ENCODE results near the gene PRKACB. TPM values are rescaled to one million over a fixed set of nuclear protein-coding genes. Genes with fewer than 3 reads are reported as not detected.

The PRKACB gene
- total RNA-seq, 1 experiment from 2014 or later = 3.4 TPM

- ChIA-PET POLR2A (no interaction called here), CTCF (no interaction called here)
- Mint-ChIP-seq H3K9me3 (ENCODE audit: unreplicated experiment) (no peaks in the 10 kb centered on the region), H3K36me3 (ENCODE audit: insufficient read depth, unreplicated experiment) (no peaks in the 10 kb centered on the region), H3K27me3 (ENCODE audit: insufficient read depth, unreplicated experiment) (no peaks in the 10 kb centered on the region), H3K4me3 (ENCODE audit: unreplicated experiment) (no peak overlapping the region), H3K4me1 (ENCODE audit: low read depth, unreplicated experiment) (no peaks in the 10 kb centered on the region), H3K27ac (ENCODE audit: unreplicated experiment) (no peak overlapping the region)
- no peaks in the 10 kb centered on the region for H3K9me3 ChIP-seq
- no peak for DNase-seq
- intact Hi-C loops (cut with micrococcal nuclease; ENCODE audit: unreplicated experiment) = no loop called here
- no peaks in the 10 kb centered on the region for H3K4me1 ChIP-seq
- BruUV-seq (replicated peaks) = no TSS peak
- H3K27me3 ChIP-seq (replicated peaks; ENCODE audit: control insufficient read depth, insufficient read depth, low read length) = no peaks in the 10 kb centered on the region
- no peak overlapping the region for H3K4me3 ChIP-seq (ENCODE audit: low read depth, low read length)
- no peak for TF ChIP-seq CTCF (IDR thresholded peaks at IDR 0.05; ENCODE audit: insufficient read depth in 1 of 2, low read depth in 1 of 2, low read length in 1 of 2, severe bottlenecking in 1 of 2, unreplicated experiment in 1 of 2)
- no peaks in the 10 kb centered on the region for H3K36me3 ChIP-seq (ENCODE audit: control insufficient read depth, insufficient read depth, low read length)
These were observed 19.3 kb downstream of the PRKACB start for GRCh38 chr1:84163123-84163931.

GRCh38 chr1:84164161-84164560 lies 20.1 kb downstream of the PRKACB start:
- no peaks in the 10 kb centered on the region for H3K27me3 ChIP-seq (replicated peaks; ENCODE audit: control insufficient read depth, insufficient read depth, low read length)
- Mint-ChIP-seq H3K27me3 (ENCODE audit: insufficient read depth, unreplicated experiment) (no peaks in the 10 kb centered on the region), H3K9me3 (ENCODE audit: unreplicated experiment) (no peaks in the 10 kb centered on the region), H3K4me3 (ENCODE audit: unreplicated experiment) (no peak overlapping the region), H3K4me1 (ENCODE audit: low read depth, unreplicated experiment) (no peaks in the 10 kb centered on the region), H3K36me3 (ENCODE audit: insufficient read depth, unreplicated experiment) (no peaks in the 10 kb centered on the region), H3K27ac (ENCODE audit: unreplicated experiment) (no peak overlapping the region)
- H3K9me3 ChIP-seq = no peaks in the 10 kb centered on the region
- intact Hi-C loops (cut with micrococcal nuclease; ENCODE audit: unreplicated experiment) = no loop called here
- H3K36me3 ChIP-seq (ENCODE audit: control insufficient read depth, insufficient read depth, low read length) = no peaks in the 10 kb centered on the region
- no peak for TF ChIP-seq CTCF (IDR thresholded peaks at IDR 0.05; ENCODE audit: insufficient read depth in 1 of 2, low read depth in 1 of 2, low read length in 1 of 2, severe bottlenecking in 1 of 2, unreplicated experiment in 1 of 2)
- DNase-seq = no peak
- POLR2A ChIA-PET = no interaction called here
- no peak overlapping the region for H3K4me3 ChIP-seq (ENCODE audit: low read depth, low read length)
- no peaks in the 10 kb centered on the region for H3K4me1 ChIP-seq
- BruUV-seq (replicated peaks) = no TSS peak
- CTCF ChIA-PET = no interaction called here

GRCh38 chr1:84164567-84165021 lies 20.5 kb downstream of the PRKACB start:
- H3K4me1 Mint-ChIP-seq (ENCODE audit: low read depth, unreplicated experiment) = no peaks in the 10 kb centered on the region
- no peaks in the 10 kb centered on the region for H3K36me3 ChIP-seq (ENCODE audit: control insufficient read depth, insufficient read depth, low read length)
- BruUV-seq (replicated peaks) = no TSS peak
- CTCF ChIA-PET = no interaction called here
- intact Hi-C loops (cut with micrococcal nuclease; ENCODE audit: unreplicated experiment) = no loop called here
- H3K9me3 Mint-ChIP-seq (ENCODE audit: unreplicated experiment) = no peaks in the 10 kb centered on the region
- no peak for DNase-seq
- no peaks in the 10 kb centered on the region for H3K36me3 Mint-ChIP-seq (ENCODE audit: insufficient read depth, unreplicated experiment)
- H3K9me3 ChIP-seq = no peaks in the 10 kb centered on the region
- H3K4me3 ChIP-seq (ENCODE audit: low read depth, low read length) = no peak overlapping the region
- H3K4me1 ChIP-seq = no peaks in the 10 kb centered on the region
- no peak overlapping the region for H3K27ac Mint-ChIP-seq (ENCODE audit: unreplicated experiment)
- H3K27me3 ChIP-seq (replicated peaks; ENCODE audit: control insufficient read depth, insufficient read depth, low read length) = no peaks in the 10 kb centered on the region
- H3K27me3 Mint-ChIP-seq (ENCODE audit: insufficient read depth, unreplicated experiment) = no peaks in the 10 kb centered on the region
- H3K4me3 Mint-ChIP-seq (ENCODE audit: unreplicated experiment) = no peak overlapping the region
- POLR2A ChIA-PET = no interaction called here
- TF ChIP-seq CTCF (IDR thresholded peaks at IDR 0.05; ENCODE audit: insufficient read depth in 1 of 2, low read depth in 1 of 2, low read length in 1 of 2, severe bottlenecking in 1 of 2, unreplicated experiment in 1 of 2) = no peak
